Transverse colon (tissue), 4 donors: ENCODE data around the gene ABLIM2. TPM values are rescaled to one million over a fixed set of nuclear protein-coding genes. Genes with fewer than 3 reads are reported as not detected.

Experiments
- DNase-seq: peaks from one replicate; pipeline ENCODE4 v3.0.0-alpha.2; 2019
- H3K27ac ChIP-seq, 4 donors: fragments of 200-600 bp; sonication (generic); 2 replicates each; pipeline ENCODE4 v1.5.1; 2016 to 2018; ENCODE audit warnings: inconsistent platforms in 4 of 4
- H3K27me3 ChIP-seq: fragments of 200-600 bp; sonication (generic); 2 replicates; pipeline ENCODE4 v1.5.1; 2017; ENCODE audit warnings: inconsistent platforms
- H3K36me3 ChIP-seq, 4 donors: fragments of 200-600 bp; sonication (generic); 2 replicates each; pipeline ENCODE4 v1.5.1; 2017 to 2019; ENCODE audit warnings: inconsistent platforms in 4 of 4
- H3K4me1 ChIP-seq, 4 donors: fragments of 200-600 bp; sonication (generic); 2 replicates each; pipeline ENCODE4 v1.5.1; 2017 to 2020; ENCODE audit warnings: inconsistent platforms in 4 of 4
- H3K4me3 ChIP-seq, 4 donors: fragments of 200-600 bp; sonication (generic); 1 replicate in 1 of 4; 2 replicates in 3 of 4; pipeline versions ENCODE4 v1.5.1 to v1.6.1; 2017 to 2019; ENCODE audit warnings: inconsistent platforms in 4 of 4
- H3K9me3 ChIP-seq, 2 donors: fragments of 200-600 bp; sonication (generic); 2 replicates each; pipeline ENCODE4 v1.5.1; 2017 to 2019; ENCODE audit warnings: inconsistent platforms in 2 of 2
- EP300 ChIP-seq: sonication (generic); formaldehyde crosslinking; IDR thresholded peaks from one replicate; pipeline ENCODE4 v1.6.1; 2017; ENCODE audit warnings: antibody characterized with exemption, low read depth
- POLR2A ChIP-seq: fragments of 450-650 bp; IDR thresholded peaks from one replicate; pipeline ENCODE4 v1.6.1; 2016; ENCODE audit warnings: antibody characterized with exemption, mild to moderate bottlenecking, moderate library complexity
- POLR2AphosphoS5 ChIP-seq, 3 donors: sonication (generic); formaldehyde crosslinking; IDR thresholded peaks; one replicate each; pipeline ENCODE4 v1.6.1; 2016; ENCODE audit warnings: antibody characterized with exemption in 3 of 3
- WGBS, 2 donors: methylation state at CpG; one replicate each; pipeline ENCODE4 v1.1.5; 2018; ENCODE audit warnings: low coverage in 1 of 2; 5-methylcytosine and 5-hydroxymethylcytosine counted together
- in situ Hi-C, 4 donors: fragments of 200-750 bp; cut with MboI; loops; one replicate each; pipeline versions ENCODE4 v1.15.0 to v1.15.1; 2017; ENCODE audit warnings: low sequenced_read_pairs in 3 of 4, low pct_ligation_motif_present in 1 of 4, low pct_unique_long_range_greater_than_20kb in 1 of 4
- intact Hi-C: fragments of 100-400 bp; cut with DNase I; formaldehyde crosslinking; loops from one replicate; pipeline ENCODE4 v1.15.1; 2023; ENCODE audit warnings: low total_unique reads
- total RNA-seq, 4 donors: library from RNA; depleted of rRNA; stranded (reverse); fragments of >200 nt; gene quantifications; one replicate each; pipeline ENCODE4 v1.1.0, GENCODE V29; 2016
- TF ChIP-seq, protein P1 (sequence below), 5 experiments: fragments of 200-600 bp in 3 of 5; fragments of 450-650 bp in 2 of 5; sonication (generic) in 3 of 5; IDR thresholded peaks; 1 replicate in 2 of 5; 2 replicates in 3 of 5; pipeline ENCODE4 v1.5.1; 2016 to 2017; ENCODE audit warnings: antibody characterized with exemption in 5 of 5, inconsistent platforms in 3 of 5, mild to moderate bottlenecking in 2 of 5, moderate library complexity in 1 of 5

ABLIM2 gene
- total RNA-seq, 4 donors from 2014 or later, result 3.2 to 58.4 (median 14.2) TPM

DNA sequence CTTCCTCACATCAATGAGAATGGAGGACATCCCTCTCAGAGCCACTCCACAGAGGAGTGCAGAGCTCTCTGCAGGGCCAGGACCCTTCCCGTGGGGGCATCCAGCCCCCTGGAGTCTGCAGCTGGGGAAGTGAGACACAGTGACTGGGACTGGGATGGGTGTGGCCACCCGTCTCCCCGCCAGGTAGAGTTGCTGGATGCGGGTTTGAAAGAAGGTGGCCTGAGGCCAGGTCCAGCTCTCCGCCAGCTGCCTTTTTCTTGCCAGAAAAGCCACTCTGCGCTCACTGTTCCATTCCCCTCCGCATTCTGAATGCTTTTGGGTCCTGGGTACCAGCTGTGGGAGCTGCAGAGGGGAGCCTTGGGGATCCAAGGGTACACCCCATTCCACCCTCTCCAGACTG, 82.6 kb downstream of the ABLIM2 start:
- Histone ChIP-seq H3K36me3 (no peaks in the 10 kb centered on the region), H3K4me1 (peaks cover 0 to 8% (median 1%) of the 10 kb centered on the region in 4 donors), H3K27me3 (no peaks in the 10 kb centered on the region), H3K9me3 (no peaks in the 10 kb centered on the region), H3K27ac (no peak overlapping the region), H3K4me3 (no peak overlapping the region)
- no peak for TF ChIP-seq POLR2AphosphoS5 (IDR thresholded peaks at IDR 0.05)
- TF ChIP-seq, protein P1, sequence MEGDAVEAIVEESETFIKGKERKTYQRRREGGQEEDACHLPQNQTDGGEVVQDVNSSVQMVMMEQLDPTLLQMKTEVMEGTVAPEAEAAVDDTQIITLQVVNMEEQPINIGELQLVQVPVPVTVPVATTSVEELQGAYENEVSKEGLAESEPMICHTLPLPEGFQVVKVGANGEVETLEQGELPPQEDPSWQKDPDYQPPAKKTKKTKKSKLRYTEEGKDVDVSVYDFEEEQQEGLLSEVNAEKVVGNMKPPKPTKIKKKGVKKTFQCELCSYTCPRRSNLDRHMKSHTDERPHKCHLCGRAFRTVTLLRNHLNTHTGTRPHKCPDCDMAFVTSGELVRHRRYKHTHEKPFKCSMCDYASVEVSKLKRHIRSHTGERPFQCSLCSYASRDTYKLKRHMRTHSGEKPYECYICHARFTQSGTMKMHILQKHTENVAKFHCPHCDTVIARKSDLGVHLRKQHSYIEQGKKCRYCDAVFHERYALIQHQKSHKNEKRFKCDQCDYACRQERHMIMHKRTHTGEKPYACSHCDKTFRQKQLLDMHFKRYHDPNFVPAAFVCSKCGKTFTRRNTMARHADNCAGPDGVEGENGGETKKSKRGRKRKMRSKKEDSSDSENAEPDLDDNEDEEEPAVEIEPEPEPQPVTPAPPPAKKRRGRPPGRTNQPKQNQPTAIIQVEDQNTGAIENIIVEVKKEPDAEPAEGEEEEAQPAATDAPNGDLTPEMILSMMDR (IDR thresholded peaks at IDR 0.05), result no peak
- TF ChIP-seq POLR2A, result no peak
- no peak for TF ChIP-seq EP300
- in situ Hi-C loops (no loop called here), intact Hi-C loops (no loop called here)
- WGBS, 2 donors, result 78% methylated on average over 7 of the region's 7 CpGs; no CpG with 5 or more reads in 1 of the 2 donors
- DNase-seq, result no peak

DNA sequence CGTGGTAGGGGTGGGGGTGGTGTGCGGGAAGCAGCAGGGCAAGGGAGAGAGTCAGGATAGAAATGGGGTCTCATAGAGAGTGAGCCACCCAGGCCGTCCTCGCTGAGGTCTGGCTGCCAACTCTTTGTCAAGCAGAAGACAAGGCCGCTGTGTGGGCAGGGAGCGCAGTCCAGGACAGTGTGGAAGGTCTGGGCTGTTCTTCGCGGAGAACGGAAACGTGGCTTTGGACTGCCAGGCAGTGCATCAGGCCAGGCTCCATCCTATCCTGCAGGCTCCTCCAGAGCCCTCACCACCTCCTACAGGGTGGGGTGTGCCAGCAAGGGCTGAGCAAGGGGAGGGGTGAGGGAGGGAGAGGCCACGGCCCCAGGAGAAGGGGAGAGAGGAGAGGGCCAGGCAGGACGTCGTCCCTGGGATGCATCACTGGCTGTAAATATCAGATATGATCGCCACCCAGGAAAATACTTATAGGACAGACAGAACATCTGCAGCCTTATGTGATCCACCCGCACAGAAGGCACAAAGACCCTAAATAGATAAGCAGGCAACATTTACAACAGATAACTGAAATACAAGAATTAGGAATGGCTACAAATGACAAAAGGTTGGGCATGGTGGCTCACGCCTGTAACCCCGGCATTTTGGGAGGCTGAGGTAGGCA, 85.3 kb downstream of the ABLIM2 start:
- H3K9me3 ChIP-seq, result no peaks in the 10 kb centered on the region
- H3K27ac ChIP-seq, result no peak overlapping the region
- H3K4me1 ChIP-seq, result no peaks in the 10 kb centered on the region
- H3K27me3 ChIP-seq, result no peaks in the 10 kb centered on the region
- no peaks in the 10 kb centered on the region for H3K36me3 ChIP-seq
- WGBS, 2 donors, result 84% methylated on average over 17 of the region's 17 CpGs; no CpG with 5 or more reads in 1 of the 2 donors
- no peak overlapping the region for H3K4me3 ChIP-seq
- intact Hi-C loops (no loop called here), in situ Hi-C loops (no loop called here)
- no peak for DNase-seq
- TF ChIP-seq POLR2A (no peak), EP300 (no peak), POLR2AphosphoS5 (IDR thresholded peaks at IDR 0.05) (no peak)
- TF ChIP-seq, protein P1 (IDR thresholded peaks at IDR 0.05), result no peak

DNA sequence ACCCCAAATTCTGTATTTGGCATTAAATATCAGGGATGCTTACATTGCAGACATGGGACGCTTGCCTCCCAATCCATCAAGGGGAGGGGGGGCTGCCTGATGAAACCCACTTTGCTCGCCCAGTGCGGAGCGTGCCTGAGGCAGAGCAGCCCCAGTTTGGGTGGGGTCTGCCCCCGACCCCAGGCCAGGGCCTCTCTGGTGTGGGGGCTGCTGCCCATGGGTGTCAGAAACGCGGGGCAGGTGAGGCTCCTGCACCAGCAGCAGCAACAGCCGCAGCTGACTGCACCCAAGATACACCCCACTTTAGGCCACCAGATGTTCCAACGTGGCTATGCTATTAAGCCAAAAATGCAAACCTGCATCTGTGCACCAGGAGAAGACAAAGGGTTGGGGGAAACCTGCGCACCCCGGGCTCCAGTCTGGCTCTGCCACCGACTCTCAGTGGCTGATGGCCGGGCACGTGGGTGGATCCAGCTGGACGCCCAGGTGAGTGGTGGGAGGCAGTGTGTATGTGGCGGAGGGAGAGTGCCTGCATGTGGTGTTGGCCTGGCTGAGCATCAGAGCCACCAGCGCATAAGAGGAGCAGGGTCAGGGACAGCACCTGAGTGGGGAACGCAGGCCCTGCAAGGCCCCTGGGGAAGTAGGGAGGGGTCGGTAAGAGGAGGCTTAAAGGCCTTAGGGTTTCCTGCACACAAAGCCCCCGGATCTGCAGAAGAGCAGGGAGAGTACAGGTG, 86.2 kb downstream of the ABLIM2 start:
- intact Hi-C loops, result no loop called here
- no peak overlapping the region for H3K27ac ChIP-seq
- no peaks in the 10 kb centered on the region for H3K27me3 ChIP-seq
- no peaks in the 10 kb centered on the region for H3K9me3 ChIP-seq
- in situ Hi-C loops, result no loop called here
- no peak for TF ChIP-seq EP300
- no peak for TF ChIP-seq POLR2A
- TF ChIP-seq, protein P1 (IDR thresholded peaks at IDR 0.05), result no peak
- no peak for TF ChIP-seq POLR2AphosphoS5 (IDR thresholded peaks at IDR 0.05)
- 20 to 82% methylated on average over 1 to 20 of the region's 20 CpGs for WGBS, 2 donors
- H3K4me1 ChIP-seq, result no peaks in the 10 kb centered on the region
- H3K36me3 ChIP-seq, result no peaks in the 10 kb centered on the region
- no peak for DNase-seq
- H3K4me3 ChIP-seq, result no peak overlapping the region

DNA sequence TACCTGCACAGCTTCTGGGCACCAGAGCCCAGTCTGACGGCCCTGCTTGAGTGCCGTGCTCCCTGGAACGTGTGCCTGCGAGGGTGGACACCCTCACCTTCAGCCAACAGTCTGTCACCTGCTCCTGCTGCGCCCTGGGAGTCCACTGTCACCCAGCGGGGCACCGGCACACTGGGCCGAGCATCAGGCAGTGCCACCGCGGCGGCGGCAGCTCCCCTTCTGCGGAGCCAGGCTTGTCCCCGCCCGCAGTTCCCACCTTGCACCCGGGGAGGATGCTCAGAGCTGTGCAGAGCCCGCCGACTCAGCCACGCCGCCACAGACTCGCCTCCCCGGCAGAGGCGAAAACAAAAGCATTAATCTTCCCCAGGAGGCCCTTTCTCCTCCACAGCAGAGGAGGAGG, 86.8 kb downstream of the ABLIM2 start:
- TF ChIP-seq, protein P1 (IDR thresholded peaks at IDR 0.05), result no peak
- TF ChIP-seq POLR2A (no peak), POLR2AphosphoS5 (IDR thresholded peaks at IDR 0.05) (no peak), EP300 (no peak)
- no peak overlapping the region for H3K27ac ChIP-seq
- H3K36me3 ChIP-seq, result no peaks in the 10 kb centered on the region
- H3K4me3 ChIP-seq, result no peak overlapping the region
- no peaks in the 10 kb centered on the region for H3K27me3 ChIP-seq
- in situ Hi-C loops (no loop called here), intact Hi-C loops (no loop called here)
- 56% methylated on average over 21 of the region's 23 CpGs; no CpG with 5 or more reads in 1 of the 2 donors for WGBS, 2 donors
- no peaks in the 10 kb centered on the region for H3K4me1 ChIP-seq
- no peak for DNase-seq
- no peaks in the 10 kb centered on the region for H3K9me3 ChIP-seq
